HG03457 (cell line): ENCODE data around the gene NOL9.

Experiments used
- ATAC-seq: cut with Tn5 transposase; IDR thresholded peaks from one replicate; pipeline ENCODE4 v1.9.1; 2021; ENCODE audit warnings: moderate number of reproducible peaks; ENCODE audit not compliant: unreplicated experiment

The NOL9 gene

GRCh38 chr1:6491081-6491449, 63.2 kb downstream of the NOL9 start:
- no peak for ATAC-seq

- ATAC-seq, result no peak
These were observed 63.9 kb downstream of the NOL9 start for GRCh38 chr1:6490181-6491080.

GRCh38 chr1:6489799-6490180, 64.5 kb downstream of the NOL9 start:
- ATAC-seq, result no peak

GRCh38 chr1:6489383-6489765, 64.9 kb downstream of the NOL9 start:
- no peak for ATAC-seq

- no peak for ATAC-seq
These were observed 65.5 kb downstream of the NOL9 start for GRCh38 chr1:6488602-6489382.

- no peak for ATAC-seq
These were observed 66.4 kb downstream of the NOL9 start for GRCh38 chr1:6487804-6488484.

- no peak for ATAC-seq
These were observed 67.8 kb downstream of the NOL9 start for GRCh38 chr1:6486433-6487011.

GRCh38 chr1:6485168-6486101, 68.9 kb downstream of the NOL9 start:
- ATAC-seq, result no peak

- no peak for ATAC-seq
These were observed 69.5 kb downstream of the NOL9 start for GRCh38 chr1:6484826-6485167.

- no peak for ATAC-seq
These were observed 70.6 kb downstream of the NOL9 start for GRCh38 chr1:6483761-6484117.

- no peak for ATAC-seq
These were observed 71.1 kb downstream of the NOL9 start for GRCh38 chr1:6483017-6483760.

GRCh38 chr1:6481820-6482219, 72.5 kb downstream of the NOL9 start:
- ATAC-seq, result no peak

- ATAC-seq, result no peak
These were observed 77.1 kb downstream of the NOL9 start for GRCh38 chr1:6477039-6477820.

GRCh38 chr1:6476483-6476882, 77.8 kb downstream of the NOL9 start:
- ATAC-seq, result no peak

GRCh38 chr1:6475381-6476133, 78.8 kb downstream of the NOL9 start:
- no peak for ATAC-seq

GRCh38 chr1:6474815-6475282, 79.5 kb downstream of the NOL9 start:
- no peak for ATAC-seq

GRCh38 chr1:6473974-6474814, 80.1 kb downstream of the NOL9 start:
- no peak for ATAC-seq
